Measurements from ENCODE around the gene GRID2IP. TPM values are rescaled to one million over a fixed set of nuclear protein-coding genes. Genes with fewer than 3 reads are reported as not detected.

The GRID2IP gene
- total and polyA plus RNA-seq, 2 of the 13 experiments (the other 11 are each of a cell fraction or from before 2014, with no cell fraction given): 0.03 TPM; not detected in 1

GRCh38 chr7:6575281-6576023 is 24.2 kb upstream of the GRID2IP start (continued):
- TF ChIP-seq PAXIP1 (CRISPR knock-in tag; conservative IDR thresholded peaks at IDR 0.05): peak; percentile 79
- TF ChIP-seq DMAP1 (CRISPR knock-in tag; IDR thresholded peaks at IDR 0.05): 0 out of 2 replicates have a peak, but pooled peaks have one; percentile 30
- peak; percentile 65; the same call in 1 of the 2 replicates for TF ChIP-seq MYC (CRISPR knock-in tag; IDR thresholded peaks at IDR 0.05; ENCODE audit: borderline replicate concordance)
- peak; percentile 61 for TF ChIP-seq HNF4A (CRISPR knock-in tag; IDR thresholded peaks at IDR 0.05)
- TF ChIP-seq NCOA1 (CRISPR knock-in tag; IDR thresholded peaks at IDR 0.05): 0 out of 2 replicates have a peak, but pooled peaks have one; percentile 44
- peak; percentile 64 to 78; a peak in 3 of 4 replicates for TF ChIP-seq NR2F1 (CRISPR knock-in tag; IDR thresholded peaks at IDR 0.05)
- peak; percentile 55; the same call in 1 of the 2 replicates for TF ChIP-seq PRDM10 (CRISPR knock-in tag; IDR thresholded peaks at IDR 0.05; ENCODE audit: low read depth)
- peak; percentile 55; the same call in 1 of the 2 replicates for TF ChIP-seq HOXA3 (CRISPR knock-in tag; IDR thresholded peaks at IDR 0.05)
- TF ChIP-seq FOSL2 (CRISPR knock-in tag; IDR thresholded peaks at IDR 0.05): peak; percentile 33; the same call in 1 of the 2 replicates
- peak; percentile 48; the same call in 1 of the 2 replicates for TF ChIP-seq RCOR2 (CRISPR knock-in tag; IDR thresholded peaks at IDR 0.05)
- TF ChIP-seq RARA (CRISPR knock-in tag; IDR thresholded peaks at IDR 0.05): peak; percentile 74
- peak; percentile 21; the same call in 1 of the 2 replicates for TF ChIP-seq FOXJ3 (CRISPR knock-in tag; IDR thresholded peaks at IDR 0.05; ENCODE audit: borderline replicate concordance)
- 0 out of 2 replicates have a peak, but pooled peaks have one; percentile 32 for TF ChIP-seq REPIN1 (CRISPR knock-in tag; IDR thresholded peaks at IDR 0.05; ENCODE audit: borderline replicate concordance, low read depth)
- 0 out of 2 replicates have a peak, but pooled peaks have one; percentile 38 for TF ChIP-seq SP5 (CRISPR knock-in tag; IDR thresholded peaks at IDR 0.05; ENCODE audit: borderline replicate concordance, low read depth)
- 0 out of 2 replicates have a peak, but pooled peaks have one; percentile 44 for TF ChIP-seq PITX1 (CRISPR knock-in tag; IDR thresholded peaks at IDR 0.05)
- TF ChIP-seq ZIK1 (CRISPR knock-in tag; IDR thresholded peaks at IDR 0.05; ENCODE audit: borderline replicate concordance, low read depth): no peak
- TF ChIP-seq ZBTB7B (CRISPR knock-in tag; IDR thresholded peaks at IDR 0.05): peak; percentile 51; the same call in 1 of the 2 replicates
- 0 out of 2 replicates have a peak, but pooled peaks have one; percentile 15 for TF ChIP-seq SOX13 (IDR thresholded peaks at IDR 0.05)
- TF ChIP-seq SOX13 (CRISPR knock-in tag; conservative IDR thresholded peaks at IDR 0.05 in 1 of 2, IDR thresholded peaks at IDR 0.05 in 1 of 2): peak in 1 of 2 experiments; percentile 65; a peak in 2 of 4 replicates
- TF ChIP-seq ZNF331 (CRISPR knock-in tag; IDR thresholded peaks at IDR 0.05): 0 out of 2 replicates have a peak, but pooled peaks have one; percentile 14
- 0 out of 2 replicates have a peak, but pooled peaks have one; percentile 19 for TF ChIP-seq ZBTB25 (CRISPR knock-in tag; IDR thresholded peaks at IDR 0.05)
